HepG2 (cell line): Measurements from ENCODE around the gene TRIM58. TPM values are rescaled to one million over a fixed set of nuclear protein-coding genes. Genes with fewer than 3 reads are reported as not detected.

Experiments used
- ATAC-seq: fragments of 200-7000 bp; cut with Tn5 transposase; 3 replicates; pipeline ENCODE4 v1.9.1; 2020; ENCODE audit warnings: mild to moderate bottlenecking, moderate library complexity
- BruUV-seq: library from RNA; stranded (reverse); fragments of 400-500 nt; replicated peaks from 2 replicates; lab custom pipeline; 2021; lab: Mats Ljungman, UMichigan
- CTCF ChIA-PET: fragments of 300-600 bp; formaldehyde crosslinking; extraction: SDS; loops from one replicate; lab custom pipeline; 2021; ENCODE audit warnings: low total read pairs, inconsistent platforms, low intra/inter-chr PET ratio; lab: Yijun Ruan, JAX
- POLR2A ChIA-PET: fragments of 350-600 bp; sonication (Branson Sonifier 250); formaldehyde crosslinking; loops from one replicate; lab custom pipeline; 2020; ENCODE audit warnings: antibody characterized with exemption, inconsistent platforms; lab: Yijun Ruan, JAX
- DNase-seq: peaks from one replicate; pipeline ENCODE4 v3.0.0-alpha.2; 2015; ENCODE audit warnings: low spot score
- FAIRE-seq: peaks from 3 replicates; lab custom pipeline; 2011; peaks lifted over from hg19 to GRCh38; lab: Jason Lieb, UNC
- H2AFZ ChIP-seq: one replicate; pipeline ENCODE4 v1.6.1; 2011; ENCODE audit warnings: low read length, inconsistent platforms
- H3K27ac ChIP-seq: fragments of 300-600 bp; 3 replicates; pipeline ENCODE4 v1.8.0; 2011; ENCODE audit warnings: mixed run types, mild to moderate bottlenecking, mixed read lengths, low read length, inconsistent platforms; ENCODE audit not compliant: insufficient read depth; ENCODE audit errors: extremely low read length
- H3K27me3 ChIP-seq, 2 experiments: fragments of 200-600 bp in 1 of 2; 2 replicates in 1 of 2; 3 replicates in 1 of 2; pipeline versions ENCODE4 v1.6.0 to v1.8.0; 2011; ENCODE audit warnings: low read length in 2 of 2, mild to moderate bottlenecking in 2 of 2, moderate library complexity in 2 of 2, inconsistent platforms in 1 of 2; ENCODE audit not compliant: insufficient read depth in 2 of 2, control insufficient read depth in 1 of 2
- H3K36me3 ChIP-seq, 2 experiments: fragments of 200-600 bp in 1 of 2; replicated peaks in 1 of 2; 2 replicates in 1 of 2; 3 replicates in 1 of 2; pipeline versions ENCODE4 v1.5.1 to v1.8.0; 2011; ENCODE audit warnings: low read length in 2 of 2, inconsistent platforms in 1 of 2; ENCODE audit not compliant: insufficient read depth in 2 of 2, control insufficient read depth in 1 of 2
- H3K4me1 ChIP-seq: 2 replicates; pipeline ENCODE4 v1.5.1; 2012; ENCODE audit warnings: low read length, inconsistent platforms; ENCODE audit not compliant: insufficient read depth
- H3K4me2 ChIP-seq: 2 replicates; pipeline ENCODE4 v1.6.0; 2011; ENCODE audit warnings: low read depth, low read length, inconsistent platforms
- H3K4me3 ChIP-seq, 3 experiments: fragments of 200-600 bp in 1 of 3; sonication (generic), shearing (Covaris generic) in 1 of 3; replicated peaks in 1 of 3; 2 replicates each; pipeline ENCODE4 v1.5.1; 2011 to 2016; ENCODE audit warnings: low read length in 3 of 3, inconsistent platforms in 2 of 3, low read depth in 2 of 3, mild to moderate bottlenecking in 2 of 3, control low read depth in 1 of 3, mixed read lengths in 1 of 3; ENCODE audit not compliant: insufficient read depth in 1 of 3
- H3K79me2 ChIP-seq: one replicate; pipeline ENCODE4 v1.6.1; 2011; ENCODE audit warnings: low read length, inconsistent platforms; ENCODE audit not compliant: insufficient read depth
- H3K9ac ChIP-seq: 2 replicates; pipeline ENCODE4 v1.6.0; 2011; ENCODE audit warnings: mild to moderate bottlenecking, low read depth, low read length, inconsistent platforms; ENCODE audit not compliant: insufficient read depth
- H3K9me3 ChIP-seq: 2 replicates; pipeline ENCODE4 v1.5.1; 2012; ENCODE audit warnings: mild to moderate bottlenecking, low read length
- H4K20me1 ChIP-seq: 2 replicates; pipeline ENCODE4 v1.6.0; 2011; ENCODE audit warnings: inconsistent platforms, mild to moderate bottlenecking, low read length, moderate library complexity; ENCODE audit not compliant: insufficient read depth
- ARNTL ChIP-seq: sonication (generic); formaldehyde crosslinking; IDR thresholded peaks from 2 replicates; pipeline ENCODE4 v1.4.0; 2020; ENCODE audit warnings: mild to moderate bottlenecking, missing genetic modification reagents
- CEBPG ChIP-seq: IDR thresholded peaks from 2 replicates; pipeline ENCODE4 v1.6.1; 2016
- ESRRA ChIP-seq: sonication (generic); formaldehyde crosslinking; IDR thresholded peaks from 2 replicates; pipeline ENCODE4 v1.5.1; 2020; ENCODE audit warnings: mild to moderate bottlenecking, low read depth, missing genetic modification reagents
- FOXJ3 ChIP-seq: sonication (generic); formaldehyde crosslinking; IDR thresholded peaks from 2 replicates; pipeline ENCODE4 v1.4.0; 2020; ENCODE audit warnings: missing genetic modification reagents, mild to moderate bottlenecking, borderline replicate concordance
- IKZF4 ChIP-seq: sonication (generic); formaldehyde crosslinking; IDR thresholded peaks from 2 replicates; pipeline ENCODE4 v1.5.1; 2020; ENCODE audit warnings: borderline replicate concordance, mild to moderate bottlenecking, low read depth, missing genetic modification reagents; ENCODE audit errors: not compliant biosample characterization
- ZEB1 ChIP-seq: IDR thresholded peaks from 2 replicates; pipeline ENCODE4 v1.6.1; 2012; ENCODE audit warnings: mild to moderate bottlenecking, low read depth, inconsistent platforms; ENCODE audit not compliant: insufficient replicate concordance
- ZNF451 ChIP-seq: sonication (generic); formaldehyde crosslinking; IDR thresholded peaks from 2 replicates; pipeline ENCODE4 v1.5.0; 2020; ENCODE audit warnings: mild to moderate bottlenecking, missing genetic modification reagents
- ZNF605 ChIP-seq: sonication (generic); formaldehyde crosslinking; IDR thresholded peaks from 2 replicates; pipeline ENCODE4 v1.8.0; 2022; ENCODE audit warnings: mild to moderate bottlenecking, missing genetic modification reagents
- WGBS: methylation state at CpG from one replicate; pipeline ENCODE4 v1.1.6; 2017; ENCODE audit warnings: low lambda C conversion rate; 5-methylcytosine and 5-hydroxymethylcytosine counted together
- in situ Hi-C: cut with HindIII; loops from 2 replicates; pipeline ENCODE4 v1.10.0; 2017; ENCODE audit warnings: low pct_unique_long_range_greater_than_20kb; ENCODE audit not compliant: extremely low pct_ligation_motif_present
- intact Hi-C: fragments of 100-400 bp; cut with micrococcal nuclease; formaldehyde crosslinking; loops from one replicate; pipeline ENCODE4 v1.10.0; 2022; ENCODE audit not compliant: unreplicated experiment
- polyA plus RNA-seq, 8 experiments: library from polyadenylated mRNA; depleted of rRNA in 3 of 8; stranded (reverse) in 7 of 8; unstranded in 1 of 8; fragments of >200 nt; fragmentation: Illumina TruSeq in 4 of 8; extraction: Trizol in 4 of 8; gene quantifications; 2 replicates each; pipeline versions ENCODE4 v1.2.1 to v1.2.3, GENCODE V29; 2011 to 2016; ENCODE audit warnings: low read depth in 4 of 8, missing spikeins in 1 of 8, mixed read lengths in 1 of 8; ENCODE audit not compliant: insufficient read depth in 1 of 8
- total RNA-seq, 5 experiments: library from RNA; depleted of rRNA; stranded (reverse); fragments of >200 nt; fragmentation: Illumina TruSeq; extraction: Trizol; gene quantifications; 2 replicates each; pipeline ENCODE4 v1.2.3, GENCODE V29; 2016; ENCODE audit warnings: low read depth in 1 of 5
- TF ChIP-seq, protein P1 (sequence below): IDR thresholded peaks from 2 replicates; pipeline ENCODE4 v1.6.1; 2016; ENCODE audit warnings: low read depth
- TF ChIP-seq, protein P2 (sequence below): sonication (generic); formaldehyde crosslinking; IDR thresholded peaks from 2 replicates; pipeline ENCODE4 v1.9.0; 2021; ENCODE audit warnings: missing genetic modification reagents, mild to moderate bottlenecking, borderline replicate concordance
- TF ChIP-seq, protein P3 (sequence below): IDR thresholded peaks from 2 replicates; pipeline ENCODE4 v1.6.1; 2016
- TF ChIP-seq, protein P4 (sequence below): IDR thresholded peaks from 2 replicates; pipeline ENCODE4 v1.4.0; 2020; ENCODE audit warnings: mild to moderate bottlenecking, missing genetic modification reagents
- TF ChIP-seq, protein P5 (sequence below): sonication (generic); formaldehyde crosslinking; IDR thresholded peaks from 2 replicates; pipeline ENCODE4 v1.9.0; 2022; ENCODE audit warnings: low read depth, missing genetic modification reagents

The TRIM58 gene
- total and polyA plus RNA-seq, 2 of the 13 experiments (the other 11 are each of a cell fraction or from before 2014, with no cell fraction given): not detected

DNA sequence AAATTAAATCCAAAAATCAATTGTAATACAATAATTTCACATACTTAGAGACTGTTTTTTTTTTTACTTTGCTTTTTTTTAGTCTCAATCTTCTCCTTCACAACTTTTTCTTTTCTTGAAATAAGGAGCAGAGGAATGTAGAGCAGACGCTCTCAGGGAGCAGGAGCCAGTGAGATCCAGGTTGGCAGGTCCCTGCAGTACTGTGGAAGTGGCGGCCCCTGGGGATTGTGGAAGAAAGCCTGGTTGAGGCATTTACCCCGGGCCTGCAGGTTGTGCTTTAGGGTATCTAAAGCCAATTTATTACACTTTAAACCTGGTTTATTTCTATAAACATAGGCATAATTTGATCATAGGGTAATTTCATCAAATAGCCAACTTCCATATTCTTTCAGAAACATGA lies 67.0 kb downstream of the TRIM58 start:
- DNase-seq (no peak), FAIRE-seq (no peak), ATAC-seq (no peak)
- Histone ChIP-seq H3K9ac (no peak overlapping the region), H4K20me1 (no peaks in the 10 kb centered on the region), H3K9me3 (peaks cover 23% of the 10 kb centered on the region; the same call in 1 of the 2 replicates), H2AFZ (no peak overlapping the region), H3K27me3 (no peaks in the 10 kb centered on the region), H3K4me3 (no peak overlapping the region), H3K4me2 (no peak overlapping the region), H3K4me1 (no peaks in the 10 kb centered on the region), H3K27ac (no peak overlapping the region), H3K36me3 (no peaks in the 10 kb centered on the region), H3K79me2 (no peaks in the 10 kb centered on the region)
- WGBS: 1% methylated on average over 3 of the region's 3 CpGs
- in situ Hi-C loops (no loop called here), intact Hi-C loops (no loop called here)
- ChIA-PET POLR2A (no interaction called here), CTCF (no interaction called here)
- BruUV-seq: no TSS peak
- TF ChIP-seq CEBPG (CRISPR knock-in tag) (no peak), ARNTL (CRISPR knock-in tag) (no peak), ZNF451 (CRISPR knock-in tag) (no peak), ZNF605 (CRISPR knock-in tag) (no peak), ESRRA (CRISPR knock-in tag) (no peak), IKZF4 (CRISPR knock-in tag) (no peak), ZEB1 (no peak), FOXJ3 (CRISPR knock-in tag) (no peak)
- TF ChIP-seq, protein P1, sequence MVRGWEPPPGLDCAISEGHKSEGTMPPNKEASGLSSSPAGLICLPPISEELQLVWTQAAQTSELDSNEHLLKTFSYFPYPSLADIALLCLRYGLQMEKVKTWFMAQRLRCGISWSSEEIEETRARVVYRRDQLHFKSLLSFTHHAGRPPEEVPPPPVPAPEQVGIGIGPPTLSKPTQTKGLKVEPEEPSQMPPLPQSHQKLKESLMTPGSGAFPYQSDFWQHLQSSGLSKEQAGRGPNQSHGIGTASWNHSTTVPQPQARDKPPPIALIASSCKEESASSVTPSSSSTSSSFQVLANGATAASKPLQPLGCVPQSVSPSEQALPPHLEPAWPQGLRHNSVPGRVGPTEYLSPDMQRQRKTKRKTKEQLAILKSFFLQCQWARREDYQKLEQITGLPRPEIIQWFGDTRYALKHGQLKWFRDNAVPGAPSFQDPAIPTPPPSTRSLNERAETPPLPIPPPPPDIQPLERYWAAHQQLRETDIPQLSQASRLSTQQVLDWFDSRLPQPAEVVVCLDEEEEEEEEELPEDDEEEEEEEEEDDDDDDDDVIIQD: no peak
- TF ChIP-seq, protein P2, sequence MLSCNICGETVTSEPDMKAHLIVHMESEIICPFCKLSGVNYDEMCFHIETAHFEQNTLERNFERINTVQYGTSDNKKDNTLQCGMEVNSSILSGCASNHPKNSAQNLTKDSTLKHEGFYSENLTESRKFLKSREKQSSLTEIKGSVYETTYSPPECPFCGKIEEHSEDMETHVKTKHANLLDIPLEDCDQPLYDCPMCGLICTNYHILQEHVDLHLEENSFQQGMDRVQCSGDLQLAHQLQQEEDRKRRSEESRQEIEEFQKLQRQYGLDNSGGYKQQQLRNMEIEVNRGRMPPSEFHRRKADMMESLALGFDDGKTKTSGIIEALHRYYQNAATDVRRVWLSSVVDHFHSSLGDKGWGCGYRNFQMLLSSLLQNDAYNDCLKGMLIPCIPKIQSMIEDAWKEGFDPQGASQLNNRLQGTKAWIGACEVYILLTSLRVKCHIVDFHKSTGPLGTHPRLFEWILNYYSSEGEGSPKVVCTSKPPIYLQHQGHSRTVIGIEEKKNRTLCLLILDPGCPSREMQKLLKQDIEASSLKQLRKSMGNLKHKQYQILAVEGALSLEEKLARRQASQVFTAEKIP (CRISPR knock-in tag): no peak
- TF ChIP-seq, protein P3, sequence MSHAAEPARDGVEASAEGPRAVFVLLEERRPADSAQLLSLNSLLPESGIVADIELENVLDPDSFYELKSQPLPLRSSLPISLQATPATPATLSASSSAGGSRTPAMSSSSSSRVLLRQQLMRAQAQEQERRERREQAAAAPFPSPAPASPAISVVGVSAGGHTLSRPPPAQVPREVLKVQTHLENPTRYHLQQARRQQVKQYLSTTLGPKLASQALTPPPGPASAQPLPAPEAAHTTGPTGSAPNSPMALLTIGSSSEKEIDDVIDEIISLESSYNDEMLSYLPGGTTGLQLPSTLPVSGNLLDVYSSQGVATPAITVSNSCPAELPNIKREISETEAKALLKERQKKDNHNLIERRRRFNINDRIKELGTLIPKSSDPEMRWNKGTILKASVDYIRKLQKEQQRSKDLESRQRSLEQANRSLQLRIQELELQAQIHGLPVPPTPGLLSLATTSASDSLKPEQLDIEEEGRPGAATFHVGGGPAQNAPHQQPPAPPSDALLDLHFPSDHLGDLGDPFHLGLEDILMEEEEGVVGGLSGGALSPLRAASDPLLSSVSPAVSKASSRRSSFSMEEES (CRISPR knock-in tag): no peak
- TF ChIP-seq, protein P4, sequence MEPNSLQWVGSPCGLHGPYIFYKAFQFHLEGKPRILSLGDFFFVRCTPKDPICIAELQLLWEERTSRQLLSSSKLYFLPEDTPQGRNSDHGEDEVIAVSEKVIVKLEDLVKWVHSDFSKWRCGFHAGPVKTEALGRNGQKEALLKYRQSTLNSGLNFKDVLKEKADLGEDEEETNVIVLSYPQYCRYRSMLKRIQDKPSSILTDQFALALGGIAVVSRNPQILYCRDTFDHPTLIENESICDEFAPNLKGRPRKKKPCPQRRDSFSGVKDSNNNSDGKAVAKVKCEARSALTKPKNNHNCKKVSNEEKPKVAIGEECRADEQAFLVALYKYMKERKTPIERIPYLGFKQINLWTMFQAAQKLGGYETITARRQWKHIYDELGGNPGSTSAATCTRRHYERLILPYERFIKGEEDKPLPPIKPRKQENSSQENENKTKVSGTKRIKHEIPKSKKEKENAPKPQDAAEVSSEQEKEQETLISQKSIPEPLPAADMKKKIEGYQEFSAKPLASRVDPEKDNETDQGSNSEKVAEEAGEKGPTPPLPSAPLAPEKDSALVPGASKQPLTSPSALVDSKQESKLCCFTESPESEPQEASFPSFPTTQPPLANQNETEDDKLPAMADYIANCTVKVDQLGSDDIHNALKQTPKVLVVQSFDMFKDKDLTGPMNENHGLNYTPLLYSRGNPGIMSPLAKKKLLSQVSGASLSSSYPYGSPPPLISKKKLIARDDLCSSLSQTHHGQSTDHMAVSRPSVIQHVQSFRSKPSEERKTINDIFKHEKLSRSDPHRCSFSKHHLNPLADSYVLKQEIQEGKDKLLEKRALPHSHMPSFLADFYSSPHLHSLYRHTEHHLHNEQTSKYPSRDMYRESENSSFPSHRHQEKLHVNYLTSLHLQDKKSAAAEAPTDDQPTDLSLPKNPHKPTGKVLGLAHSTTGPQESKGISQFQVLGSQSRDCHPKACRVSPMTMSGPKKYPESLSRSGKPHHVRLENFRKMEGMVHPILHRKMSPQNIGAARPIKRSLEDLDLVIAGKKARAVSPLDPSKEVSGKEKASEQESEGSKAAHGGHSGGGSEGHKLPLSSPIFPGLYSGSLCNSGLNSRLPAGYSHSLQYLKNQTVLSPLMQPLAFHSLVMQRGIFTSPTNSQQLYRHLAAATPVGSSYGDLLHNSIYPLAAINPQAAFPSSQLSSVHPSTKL (CRISPR knock-in tag): no peak
- TF ChIP-seq, protein P5, sequence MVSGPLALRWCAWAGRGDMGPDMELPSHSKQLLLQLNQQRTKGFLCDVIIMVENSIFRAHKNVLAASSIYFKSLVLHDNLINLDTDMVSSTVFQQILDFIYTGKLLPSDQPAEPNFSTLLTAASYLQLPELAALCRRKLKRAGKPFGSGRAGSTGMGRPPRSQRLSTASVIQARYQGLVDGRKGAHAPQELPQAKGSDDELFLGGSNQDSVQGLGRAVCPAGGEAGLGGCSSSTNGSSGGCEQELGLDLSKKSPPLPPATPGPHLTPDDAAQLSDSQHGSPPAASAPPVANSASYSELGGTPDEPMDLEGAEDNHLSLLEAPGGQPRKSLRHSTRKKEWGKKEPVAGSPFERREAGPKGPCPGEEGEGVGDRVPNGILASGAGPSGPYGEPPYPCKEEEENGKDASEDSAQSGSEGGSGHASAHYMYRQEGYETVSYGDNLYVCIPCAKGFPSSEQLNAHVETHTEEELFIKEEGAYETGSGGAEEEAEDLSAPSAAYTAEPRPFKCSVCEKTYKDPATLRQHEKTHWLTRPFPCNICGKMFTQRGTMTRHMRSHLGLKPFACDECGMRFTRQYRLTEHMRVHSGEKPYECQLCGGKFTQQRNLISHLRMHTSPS (CRISPR knock-in tag): no peak
